Measurements from ENCODE around the gene RTN4RL2.
A peak's percentile ranks its signal among the peaks of the same experiment; 100 is the strongest.

RTN4RL2 gene

GRCh38 chr11:57481915-57482781, 21.8 kb downstream of the RTN4RL2 start:
- peak; percentile 58 for DNase-seq

GRCh38 chr11:57482782-57483561, 22.6 kb downstream of the RTN4RL2 start:
- DNase-seq, result peak; percentile 92

GRCh38 chr11:57483562-57483918, 23.2 kb downstream of the RTN4RL2 start:
- DNase-seq, result no peak

- no peak for DNase-seq
These were observed 23.9 kb downstream of the RTN4RL2 start for GRCh38 chr11:57484141-57484710.

- DNase-seq, result no peak
These were observed 25.1 kb downstream of the RTN4RL2 start for GRCh38 chr11:57485217-57485990.

DNA sequence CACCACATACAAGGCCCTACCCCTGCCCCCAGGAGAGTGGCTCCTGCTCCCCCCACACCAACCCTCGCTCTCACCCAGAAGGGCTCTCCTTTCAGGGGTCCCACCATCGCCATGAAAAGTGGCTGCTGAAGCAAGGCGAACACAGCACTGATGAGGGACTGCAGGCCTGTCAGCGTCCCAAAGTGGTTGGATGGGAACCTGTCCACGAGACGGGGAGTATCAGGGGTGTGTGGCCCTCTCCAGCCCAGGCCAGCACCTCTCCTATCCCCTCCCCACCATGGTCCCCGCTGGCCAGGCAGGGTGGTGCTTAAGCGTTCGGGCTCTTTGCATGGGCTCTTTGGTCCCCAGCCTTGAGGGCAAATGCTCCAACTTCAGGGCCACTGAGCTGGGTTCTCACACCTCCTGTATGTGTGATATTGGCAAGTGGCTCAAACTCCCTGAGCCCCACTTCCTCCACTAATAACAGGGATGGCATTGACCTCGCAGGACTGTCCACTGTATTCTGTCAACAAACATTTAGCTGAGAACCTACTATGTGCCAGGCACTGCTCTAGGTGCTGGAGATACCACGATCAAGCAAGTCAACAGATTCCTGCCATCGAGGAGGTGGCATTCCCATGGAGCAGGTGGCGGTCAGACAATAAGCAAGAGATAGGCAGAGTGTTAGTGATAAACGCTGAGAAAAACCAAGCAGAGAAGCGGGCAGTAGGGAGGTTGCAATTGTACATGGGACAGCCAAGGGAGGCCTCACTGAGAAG, 26.9 kb downstream of the RTN4RL2 start:
- no peak for DNase-seq

DNA sequence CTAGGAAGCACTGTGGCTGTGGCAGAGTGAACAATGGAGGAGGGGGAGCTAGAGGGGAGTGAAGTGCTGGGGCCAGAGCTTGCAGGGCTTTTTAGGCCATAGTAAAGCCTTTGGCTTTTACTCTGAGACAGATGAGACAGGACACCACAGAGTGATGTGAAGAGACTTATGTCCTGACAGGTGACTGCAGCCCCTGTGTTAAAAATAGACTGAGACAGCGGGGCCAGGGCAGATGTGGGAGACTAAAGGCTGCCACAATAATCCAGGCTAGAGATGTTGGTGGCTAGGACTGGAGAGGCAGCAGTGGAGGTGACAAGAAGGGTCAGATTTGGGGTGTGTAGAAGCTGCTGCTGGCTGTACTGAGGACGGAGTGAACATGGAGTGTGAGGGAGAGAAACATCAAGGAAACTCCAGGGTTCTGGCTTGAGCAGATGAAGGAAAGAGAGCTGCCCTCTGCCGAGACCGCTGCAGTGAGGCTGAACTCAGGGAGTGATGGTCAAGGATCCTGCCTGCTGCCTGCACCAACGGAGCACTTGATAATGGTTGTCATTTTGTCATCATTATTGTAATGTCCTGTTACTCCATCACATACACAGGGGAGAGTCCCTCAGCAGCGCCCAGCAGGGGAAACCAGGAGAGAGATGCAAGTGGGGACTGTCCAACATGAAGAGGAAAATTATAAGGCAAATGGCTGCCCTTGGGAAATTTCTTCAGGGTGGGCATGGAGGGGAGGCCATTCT, 27.8 kb downstream of the RTN4RL2 start:
- DNase-seq, result no peak

DNA sequence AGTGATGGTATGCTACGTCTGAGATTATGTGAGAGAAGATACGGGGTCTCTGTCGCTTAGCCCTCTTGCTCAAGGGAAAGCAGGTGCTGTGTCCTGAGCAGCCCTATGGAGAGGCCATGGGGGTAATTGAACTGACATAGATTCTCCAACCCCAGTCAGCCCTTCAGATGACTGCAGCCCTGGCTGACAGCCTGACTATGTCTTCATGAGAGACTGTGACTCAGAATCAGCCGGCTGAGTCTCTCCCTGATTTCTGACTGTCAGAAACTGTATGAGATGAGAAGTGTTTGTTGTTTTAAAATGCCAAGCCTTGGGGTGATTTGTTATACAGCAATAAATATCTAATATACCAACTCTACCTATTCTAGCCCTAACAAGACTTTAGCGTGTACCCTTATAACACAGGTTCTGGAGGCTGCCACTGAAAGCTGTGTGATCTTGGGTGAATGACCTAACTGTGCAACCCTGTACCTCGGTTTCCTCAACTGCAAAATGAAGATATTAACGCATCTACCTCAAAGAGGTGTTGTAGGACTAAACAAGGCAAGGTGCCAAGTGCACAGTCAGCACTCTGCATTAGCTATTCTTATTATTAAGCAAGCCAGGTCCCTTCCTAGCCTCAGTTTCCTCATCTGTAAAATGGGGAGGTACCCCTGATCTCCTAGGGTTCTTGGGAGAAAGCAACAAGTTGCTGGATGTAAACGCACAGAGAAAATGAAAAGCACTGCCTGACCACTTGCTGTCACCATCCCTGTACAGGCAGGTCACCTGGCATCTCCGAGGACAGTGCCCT, 30.3 kb downstream of the RTN4RL2 start:
- DNase-seq, result no peak

- peak; percentile 59 for DNase-seq
These were observed 31.2 kb downstream of the RTN4RL2 start for GRCh38 chr11:57491371-57492061.

GRCh38 chr11:57493507-57494503, 33.5 kb downstream of the RTN4RL2 start:
- DNase-seq, result peak; percentile 79

GRCh38 chr11:57496109-57496820, 35.9 kb downstream of the RTN4RL2 start:
- peak; percentile 76 for DNase-seq

- DNase-seq, result no peak
These were observed 37.2 kb downstream of the RTN4RL2 start for GRCh38 chr11:57497303-57498247.

GRCh38 chr11:57498540-57498939, 38.2 kb downstream of the RTN4RL2 start:
- no peak for DNase-seq

DNA sequence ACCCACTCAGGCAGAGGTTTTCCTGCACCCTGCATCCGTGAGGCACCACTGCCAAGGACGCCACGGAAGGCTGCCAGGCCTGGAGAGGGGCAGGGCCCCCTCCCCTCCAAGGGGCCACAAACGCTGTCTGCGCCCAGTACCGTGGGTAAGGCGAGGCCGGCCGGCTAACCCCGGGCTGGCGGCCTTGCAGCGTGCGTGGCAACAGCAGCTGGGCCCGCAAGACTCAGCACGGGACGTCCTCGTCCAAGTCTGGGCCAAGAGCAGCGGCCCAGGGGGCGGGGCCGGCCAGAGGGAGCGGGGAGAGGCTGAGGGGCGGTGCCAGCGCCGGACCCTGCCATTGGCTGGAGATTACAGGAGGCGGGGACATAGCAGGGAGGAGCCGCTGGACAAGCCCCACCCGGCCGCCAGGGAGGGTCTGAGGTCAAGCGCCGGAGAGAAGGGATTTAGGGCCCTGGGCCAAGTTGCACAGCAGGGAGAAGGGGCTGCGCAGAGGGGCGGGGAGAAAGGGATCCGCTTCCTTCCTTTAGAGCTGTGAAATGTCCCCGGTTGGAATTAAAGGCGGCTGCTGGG, 39.2 kb downstream of the RTN4RL2 start:
- peak; percentile 97 for DNase-seq

GRCh38 chr11:57499983-57500461, 39.7 kb downstream of the RTN4RL2 start:
- DNase-seq, result no peak

DNA sequence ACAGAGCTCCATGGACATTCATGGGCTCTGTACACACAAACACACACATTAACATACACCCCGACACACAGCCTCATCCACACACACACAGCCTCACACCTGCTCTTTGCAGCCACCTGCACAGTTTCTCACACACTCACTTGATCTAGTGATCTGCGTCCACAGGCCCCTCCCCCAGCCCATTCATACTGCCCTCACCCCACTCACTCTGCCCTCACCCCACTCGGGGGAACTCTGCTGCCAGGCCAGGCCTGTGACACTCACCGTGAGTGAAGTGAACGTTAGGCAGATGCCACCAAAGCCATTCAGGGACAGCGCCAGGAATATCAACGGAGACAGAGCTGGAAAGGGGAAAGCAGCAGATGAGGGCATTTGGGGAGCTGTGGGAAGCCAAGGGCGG, 40.2 kb downstream of the RTN4RL2 start:
- DNase-seq, result no peak

Measured in NCI-H82 (cell line).